Stimulated activated CD4-positive, alpha-beta T cell treated with anti-CD3 and anti-CD28 coated beads, TNF-alpha, amount 100 ng/mL, for 1 hour (primary cell): ENCODE measurements around the gene ODF2L.
"Not testable (repeated sequence)": the region's sequence is repeated elsewhere in the genome, so short reads cannot be mapped to it uniquely, and the experiment has no call there.

Source experiments
- DNase-seq, 3 donors: peaks; one replicate each; pipeline ENCODE4 v3.0.0-alpha.2; 2020; ENCODE audit warnings: low read depth in 3 of 3, low spot score in 1 of 3

Gene ODF2L

DNA sequence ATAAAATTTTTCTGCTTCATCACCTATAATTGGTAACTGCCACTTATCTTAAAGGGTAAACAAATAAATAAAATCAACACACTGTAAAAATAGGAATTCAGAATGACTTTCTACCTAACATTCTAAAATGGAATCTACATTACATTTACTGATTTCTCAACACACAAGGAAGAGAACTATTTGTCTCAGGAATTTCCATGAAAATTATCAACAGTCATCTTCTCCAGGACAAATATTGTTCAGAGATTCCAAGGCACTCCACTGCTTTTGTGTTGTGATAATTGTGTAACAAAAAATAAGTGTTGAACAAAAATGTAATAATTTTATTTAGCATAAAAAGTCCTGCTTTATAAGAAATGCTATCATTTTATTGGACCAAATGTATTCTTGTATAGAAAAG is 7.3 kb downstream of the ODF2L start:
- no peak for DNase-seq

GRCh38 chr1:86387916-86388627 is 8.1 kb downstream of the ODF2L start:
- no peak for DNase-seq

- DNase-seq: no peak
These were observed 13.2 kb downstream of the ODF2L start for GRCh38 chr1:86382878-86383277.

- no peak for DNase-seq
These were observed 14.9 kb downstream of the ODF2L start for GRCh38 chr1:86381223-86381622.

DNA sequence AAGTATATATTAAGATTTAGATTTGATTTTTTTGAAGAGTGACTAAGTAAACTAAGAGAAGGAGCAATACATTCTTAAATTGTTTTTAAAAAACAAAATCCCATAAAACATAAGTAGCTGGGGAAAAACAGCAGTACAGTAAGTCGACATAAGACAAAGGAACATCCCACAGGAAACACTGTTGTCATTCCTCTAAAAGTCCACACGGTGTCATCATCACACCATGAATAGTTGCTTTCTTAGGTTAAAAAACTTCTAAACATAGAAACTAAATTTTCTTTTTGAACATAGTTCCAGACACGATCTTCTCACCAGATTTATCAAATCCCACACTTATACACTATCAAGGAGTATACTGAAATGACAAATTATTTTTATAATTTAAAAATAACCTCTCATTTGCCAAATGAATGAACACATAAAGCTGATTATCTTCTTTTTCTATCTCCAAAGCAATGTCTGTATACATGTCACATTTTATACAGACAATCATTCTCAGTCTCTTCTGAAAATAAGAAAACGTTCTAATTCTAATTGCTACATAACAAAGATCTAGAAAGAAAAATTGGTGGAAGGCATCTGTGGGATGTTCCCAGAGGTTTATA is 15.8 kb downstream of the ODF2L start:
- DNase-seq: no peak

DNA sequence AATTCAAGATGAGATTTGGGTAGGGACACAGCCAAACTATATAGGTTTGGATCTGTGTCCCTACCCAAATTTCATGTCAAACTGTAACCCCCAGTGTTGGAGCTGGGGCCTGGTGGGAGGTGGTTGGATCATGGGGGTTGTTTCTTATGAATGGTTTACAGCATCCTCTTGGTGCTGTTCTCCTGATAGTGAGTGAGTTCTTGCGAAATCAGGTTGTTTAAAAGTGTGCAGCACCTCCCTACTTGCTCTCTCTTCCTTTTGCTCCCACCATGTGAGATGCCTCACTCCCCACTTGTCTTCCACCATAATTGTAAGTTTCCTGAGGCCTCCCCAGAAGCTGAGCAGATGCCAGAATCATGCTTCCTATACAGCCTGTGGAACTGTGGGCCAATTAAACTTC is 17.3 kb downstream of the ODF2L start:
- no peak for DNase-seq

GRCh38 chr1:86377341-86377740 is 18.8 kb downstream of the ODF2L start:
- no peak for DNase-seq

- no peak for DNase-seq
These were observed 20.4 kb downstream of the ODF2L start for GRCh38 chr1:86375688-86376087.

GRCh38 chr1:86370601-86371022 is 25.5 kb downstream of the ODF2L start:
- no peak for DNase-seq

GRCh38 chr1:86365896-86366295 is 30.2 kb downstream of the ODF2L start:
- no peak for DNase-seq

DNA sequence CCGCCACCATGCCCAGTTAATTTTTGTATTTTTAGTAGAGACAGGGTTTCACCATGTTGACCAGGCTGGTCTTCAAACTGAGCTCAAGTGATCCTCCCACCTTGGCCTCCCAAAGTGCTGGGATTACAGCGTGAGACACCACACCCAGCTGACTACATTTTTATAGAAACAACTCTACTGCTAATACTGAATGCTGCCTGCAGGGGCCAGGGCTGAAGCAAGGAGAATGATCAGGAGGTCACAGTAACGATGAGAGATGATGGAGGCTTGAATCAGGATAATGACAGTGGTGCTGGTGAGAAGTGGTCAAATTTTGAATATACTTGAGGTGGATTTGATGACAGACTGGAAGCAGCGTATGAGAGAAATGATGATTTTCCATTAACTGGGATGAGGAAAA is 33.3 kb downstream of the ODF2L start:
- DNase-seq: no peak

DNA sequence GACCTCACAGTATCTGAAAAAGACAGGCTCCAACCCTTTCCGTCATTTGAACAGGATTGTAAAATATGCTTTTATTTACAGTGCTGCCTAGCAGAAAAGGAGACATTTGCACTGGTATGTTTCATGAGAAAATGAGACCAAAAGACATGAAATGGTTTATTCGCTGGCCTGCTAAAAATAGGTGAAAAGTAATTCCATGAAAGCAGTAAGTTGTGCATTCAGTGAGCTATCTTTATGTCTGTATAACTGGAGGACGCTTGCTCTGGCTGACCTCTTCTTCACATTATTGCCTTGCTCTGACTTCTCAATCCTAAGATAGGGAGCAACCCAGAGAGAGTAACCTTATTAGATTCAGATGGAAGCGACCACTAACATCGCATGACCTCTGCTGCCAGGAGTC is 38.3 kb downstream of the ODF2L start:
- no peak for DNase-seq

GRCh38 chr1:86356247-86356646 is 39.9 kb downstream of the ODF2L start:
- no peak for DNase-seq

- DNase-seq: no peak
These were observed 44.0 kb downstream of the ODF2L start for GRCh38 chr1:86352086-86352485.

- DNase-seq: not testable (repeated sequence)
These were observed 45.9 kb downstream of the ODF2L start for GRCh38 chr1:86350230-86350629.

GRCh38 chr1:86346388-86346787 is 49.7 kb downstream of the ODF2L start:
- DNase-seq: no peak

DNA sequence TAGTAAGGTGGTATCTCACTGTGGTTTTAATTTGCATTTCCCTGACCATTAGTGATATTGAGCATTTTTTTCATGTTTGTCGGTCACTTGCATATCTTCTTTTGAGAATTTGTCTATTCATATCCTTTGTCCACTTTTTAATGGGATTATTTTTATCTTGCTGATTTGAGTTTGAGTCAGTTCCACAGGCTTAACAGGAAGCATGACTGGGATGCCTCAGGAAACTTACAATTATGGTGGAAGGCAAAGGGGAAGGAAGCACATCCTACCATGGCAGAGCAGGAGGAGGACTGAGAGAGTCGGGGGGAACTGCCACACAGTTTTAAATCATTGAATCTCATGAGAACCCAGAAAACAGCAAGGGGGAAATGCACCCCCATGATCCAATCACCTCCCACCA is 51.1 kb downstream of the ODF2L start:
- DNase-seq: no peak

GRCh38 chr1:86339906-86340305 is 56.2 kb downstream of the ODF2L start:
- DNase-seq: no peak

DNA sequence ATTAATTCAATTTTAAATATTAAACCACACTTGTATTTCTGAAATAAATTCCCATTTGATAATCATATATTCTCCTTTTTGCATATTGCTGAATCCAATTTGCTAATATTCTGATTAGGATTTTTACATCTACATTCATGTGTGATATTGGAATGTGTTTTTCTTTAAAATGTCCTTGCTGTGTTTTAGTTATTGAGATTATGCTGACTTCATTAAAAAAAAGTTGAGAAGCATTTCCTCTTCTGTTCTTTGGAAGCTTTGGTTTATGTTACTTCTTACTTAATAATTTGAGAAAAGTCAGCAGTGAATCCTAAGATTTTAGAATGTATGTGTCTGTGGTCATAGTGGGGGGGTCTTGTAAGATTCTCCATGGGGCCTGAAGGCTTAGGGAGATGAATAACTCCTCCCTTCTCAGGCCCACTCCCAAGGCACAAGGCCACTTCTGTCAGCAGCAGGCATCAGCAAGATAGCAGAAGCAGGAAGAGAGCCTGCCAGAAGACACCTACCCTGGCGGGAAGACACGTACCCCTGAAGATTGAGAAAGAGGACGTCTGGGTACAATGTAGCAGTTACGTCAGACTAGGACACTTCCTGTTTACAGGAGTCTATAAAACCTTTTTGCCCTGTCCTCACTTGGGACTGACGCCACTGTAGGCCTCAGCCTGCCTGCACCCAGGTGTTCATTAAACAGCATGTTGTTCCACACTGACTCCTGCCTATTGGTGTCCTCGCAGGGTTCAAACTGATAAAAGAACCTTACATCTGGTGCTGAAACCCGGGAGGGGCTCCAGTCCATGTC is 56.9 kb downstream of the ODF2L start:
- DNase-seq: no peak

DNA sequence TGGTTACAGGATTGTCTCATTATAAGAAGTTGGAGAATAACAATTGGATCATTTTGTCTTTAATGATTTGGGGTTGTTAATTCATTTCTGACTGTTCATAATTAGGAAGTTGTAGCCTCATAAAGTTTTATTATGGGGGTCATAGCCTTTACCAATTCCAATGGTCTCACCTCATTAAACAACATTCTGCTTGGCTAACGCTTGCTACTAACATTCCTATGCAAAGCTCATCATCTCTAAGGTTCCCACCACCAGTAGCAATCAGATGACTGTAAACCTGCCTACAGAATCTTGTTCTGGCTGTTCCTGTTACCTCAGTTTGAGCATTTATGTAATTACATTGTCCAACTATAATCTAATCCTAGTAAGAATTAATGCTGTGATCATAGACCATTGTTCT is 60.2 kb downstream of the ODF2L start:
- DNase-seq: no peak

GRCh38 chr1:86325264-86325663 is 70.9 kb downstream of the ODF2L start:
- DNase-seq: no peak

- DNase-seq: no peak
These were observed 71.8 kb downstream of the ODF2L start for GRCh38 chr1:86324130-86324822.
